ENCODE measurements around the gene AGBL3.
A peak's percentile ranks its signal among the peaks of the same experiment; 100 is the strongest.
"Not testable (repeated sequence)": the region's sequence is repeated elsewhere in the genome, so short reads cannot be mapped to it uniquely, and the experiment has no call there.

Gene AGBL3

GRCh38 chr7:135078051-135078450 is 91.7 kb downstream of the AGBL3 start:
- ATAC-seq: no peak

- no peak for ATAC-seq
Measured at GRCh38 chr7:135079068-135079467, 92.8 kb downstream of the AGBL3 start.

GRCh38 chr7:135083005-135083404 is 96.7 kb downstream of the AGBL3 start:
- no peak for ATAC-seq

- ATAC-seq: no peak
Measured at GRCh38 chr7:135088566-135088965, 102.3 kb downstream of the AGBL3 start.

- ATAC-seq: no peak
Measured at GRCh38 chr7:135091717-135092116, 105.4 kb downstream of the AGBL3 start.

GRCh38 chr7:135094472-135095237 is 108.3 kb downstream of the AGBL3 start:
- no peak for ATAC-seq

GRCh38 chr7:135095450-135095849 is 109.1 kb downstream of the AGBL3 start:
- no peak for ATAC-seq

- ATAC-seq: no peak
Measured at GRCh38 chr7:135098391-135098790, 112.1 kb downstream of the AGBL3 start.

GRCh38 chr7:135100856-135101255 is 114.5 kb downstream of the AGBL3 start:
- ATAC-seq: no peak

GRCh38 chr7:135102372-135102771 is 116.1 kb downstream of the AGBL3 start:
- peak; percentile 56 to 60 for ATAC-seq

GRCh38 chr7:135109562-135109961 is 123.3 kb downstream of the AGBL3 start:
- ATAC-seq: no peak

GRCh38 chr7:135109976-135110375 is 123.7 kb downstream of the AGBL3 start:
- no peak for ATAC-seq

- ATAC-seq: no peak
Measured at GRCh38 chr7:135111379-135111778, 125.1 kb downstream of the AGBL3 start.

- no peak for ATAC-seq
Measured at GRCh38 chr7:135114622-135115021, 128.3 kb downstream of the AGBL3 start.

GRCh38 chr7:135117096-135117495 is 130.8 kb downstream of the AGBL3 start:
- no peak for ATAC-seq

GRCh38 chr7:135121868-135122267 is 135.6 kb downstream of the AGBL3 start:
- no peak for ATAC-seq

GRCh38 chr7:135124631-135125030 is 138.3 kb downstream of the AGBL3 start:
- ATAC-seq: not testable (repeated sequence)

GRCh38 chr7:135128931-135129330 is 142.6 kb downstream of the AGBL3 start:
- ATAC-seq: no peak

GRCh38 chr7:135129579-135129978 is 143.3 kb downstream of the AGBL3 start:
- ATAC-seq: no peak

- ATAC-seq: no peak
Measured at GRCh38 chr7:135143885-135144668, 157.8 kb downstream of the AGBL3 start.

GRCh38 chr7:135147341-135147898 is 161.1 kb downstream of the AGBL3 start:
- ATAC-seq: peak; percentile 5

- peak; percentile 86 for ATAC-seq
Measured at GRCh38 chr7:135147899-135148721, 161.8 kb downstream of the AGBL3 start, which contains the start of gene TMEM140. Gene TMEM140, plus strand, starts transcription at chr7:135148072. Its CDS starts 16,370 bp downstream, at chr7:135164442.

Measured in activated CD4-positive, CD25-positive, alpha-beta regulatory T cell treated with anti-CD3 and anti-CD28 coated beads, Interleukin-2, amount 50 U/mL, for 24 hours (primary cell).